Measurements from ENCODE around the gene SLC39A9. TPM values are rescaled to one million over a fixed set of nuclear protein-coding genes. Genes with fewer than 3 reads are reported as not detected.

SLC39A9 gene
- polyA plus RNA-seq, 1 donor from 2014 or later: 88.5 TPM

- H3K27me3 ChIP-seq (ENCODE audit: insufficient read depth, low read depth, low read length): no peaks in the 10 kb centered on the region
- TF ChIP-seq REST (IDR thresholded peaks at IDR 0.05; ENCODE audit: borderline replicate concordance) (no peak), EZH2 (IDR thresholded peaks at IDR 0.05; ENCODE audit: borderline replicate concordance, insufficient read depth, low read length, poor library complexity, severe bottlenecking) (no peak), CTCF (IDR thresholded peaks at IDR 0.05; ENCODE audit: poor library complexity, severe bottlenecking) (no peak), TAF1 (IDR thresholded peaks at IDR 0.05; ENCODE audit: low read depth) (no peak), MXI1 (conservative IDR thresholded peaks at IDR 0.05; ENCODE audit: poor library complexity, severe bottlenecking) (no peak), RAD21 (conservative IDR thresholded peaks at IDR 0.05) (no peak), EP300 (conservative IDR thresholded peaks at IDR 0.05; ENCODE audit: poor library complexity, severe bottlenecking) (no peak), SMC3 (conservative IDR thresholded peaks at IDR 0.05; ENCODE audit: poor library complexity) (no peak), POLR2AphosphoS5 (IDR thresholded peaks at IDR 0.05) (no peak)
- no peaks in the 10 kb centered on the region for H4K20me1 ChIP-seq (ENCODE audit: insufficient read depth)
- H3K9ac ChIP-seq (ENCODE audit: low read length): no peak overlapping the region
- H3K4me3 ChIP-seq (ENCODE audit: low read length): no peak overlapping the region
- H3F3A ChIP-seq (ENCODE audit: insufficient read depth, low read length, poor library complexity, severe bottlenecking): no peaks in the 10 kb centered on the region
- no peaks in the 10 kb centered on the region for H3K9me2 ChIP-seq (ENCODE audit: insufficient read depth, low read length)
- no peaks in the 10 kb centered on the region for H3K9me3 ChIP-seq (ENCODE audit: low read length)
- H3K79me2 ChIP-seq (replicated peaks; ENCODE audit: insufficient read depth, low read length): peaks cover 7% of the 10 kb centered on the region
- H3K27ac ChIP-seq (ENCODE audit: low read length): no peak overlapping the region
- no peak overlapping the region for H3K4me2 ChIP-seq (ENCODE audit: low read length)
- H2AFZ ChIP-seq (ENCODE audit: low read depth, low read length): no peak overlapping the region
- H3K36me3 ChIP-seq (ENCODE audit: insufficient read depth, low read length): no peaks in the 10 kb centered on the region
These were observed 31.9 kb downstream of the SLC39A9 start for GRCh38 chr14:69430306-69430939.

- Histone ChIP-seq H3K27me3 (ENCODE audit: insufficient read depth, low read depth, low read length) (no peaks in the 10 kb centered on the region), H3K9ac (ENCODE audit: low read length) (no peak overlapping the region), H3F3A (ENCODE audit: insufficient read depth, low read length, poor library complexity, severe bottlenecking) (no peaks in the 10 kb centered on the region), H4K20me1 (ENCODE audit: insufficient read depth) (no peaks in the 10 kb centered on the region), H3K9me3 (ENCODE audit: low read length) (no peaks in the 10 kb centered on the region), H3K4me2 (ENCODE audit: low read length) (no peak overlapping the region), H3K36me3 (ENCODE audit: insufficient read depth, low read length) (no peaks in the 10 kb centered on the region), H3K9me2 (ENCODE audit: insufficient read depth, low read length) (no peaks in the 10 kb centered on the region), H3K27ac (ENCODE audit: low read length) (no peak overlapping the region), H3K4me3 (ENCODE audit: low read length) (no peak overlapping the region), H2AFZ (ENCODE audit: low read depth, low read length) (no peak overlapping the region), H3K79me2 (replicated peaks; ENCODE audit: insufficient read depth, low read length) (peaks cover 13% of the 10 kb centered on the region)
- no peak for TF ChIP-seq POLR2AphosphoS5 (IDR thresholded peaks at IDR 0.05)
- no peak for TF ChIP-seq SMC3 (conservative IDR thresholded peaks at IDR 0.05; ENCODE audit: poor library complexity)
- no peak for TF ChIP-seq EP300 (conservative IDR thresholded peaks at IDR 0.05; ENCODE audit: poor library complexity, severe bottlenecking)
These were observed 33.9 kb downstream of the SLC39A9 start for GRCh38 chr14:69432364-69432763.
